GM23338 (cell line): ENCODE results near the gene TAB3.

Source experiments
- CREB1 ChIP-seq: fragments of 250-450 bp; sonication (Bioruptor Pico); IDR thresholded peaks from 2 replicates; pipeline ENCODE4 v1.5.0; 2020; ENCODE audit warnings: low read depth, mild to moderate bottlenecking, moderate library complexity
- CTCF ChIP-seq, 2 experiments: fragments of 200-600 bp in 1 of 2; sonication (generic) in 1 of 2; conservative IDR thresholded peaks; 2 replicates each; pipeline versions ENCODE4 v1.5.1 to v1.6.1; 2016 to 2017; ENCODE audit warnings: antibody characterized with exemption in 2 of 2, low read depth in 2 of 2, mild to moderate bottlenecking in 2 of 2, moderate library complexity in 1 of 2
- ETS1 ChIP-seq: IDR thresholded peaks from 2 replicates; pipeline ENCODE4 v1.6.1; 2016; ENCODE audit warnings: antibody characterized with exemption
- EZH2 ChIP-seq: fragments of 200-600 bp; sonication (generic); IDR thresholded peaks from one replicate; pipeline ENCODE4 v1.8.0; 2017; ENCODE audit warnings: antibody characterized with exemption, mild to moderate bottlenecking, low read depth; ENCODE audit not compliant: unreplicated experiment
- EZH2phosphoT487 ChIP-seq: fragments of 200-600 bp; sonication (generic); IDR thresholded peaks from one replicate; pipeline ENCODE4 v1.8.1; 2018; ENCODE audit warnings: antibody characterized with exemption; ENCODE audit not compliant: unreplicated experiment
- JUNB ChIP-seq: IDR thresholded peaks from one replicate; pipeline ENCODE4 v1.6.1; 2016; ENCODE audit warnings: antibody characterized with exemption; ENCODE audit not compliant: unreplicated experiment
- NANOG ChIP-seq: IDR thresholded peaks from 2 replicates; pipeline ENCODE4 v1.6.1; 2016; ENCODE audit warnings: antibody characterized with exemption, borderline replicate concordance
- POLR2AphosphoS5 ChIP-seq: IDR thresholded peaks from 2 replicates; pipeline ENCODE4 v1.6.1; 2016; ENCODE audit warnings: antibody characterized with exemption, low read depth
- REST ChIP-seq: IDR thresholded peaks from one replicate; pipeline ENCODE4 v1.6.1; 2018; ENCODE audit warnings: antibody characterized with exemption; ENCODE audit not compliant: unreplicated experiment
- ZNF114 ChIP-seq: fragments of 250-450 bp; sonication (Bioruptor Pico); IDR thresholded peaks from 2 replicates; pipeline ENCODE4 v1.5.0; 2020; ENCODE audit warnings: mild to moderate bottlenecking, moderate library complexity
- ZNF331 ChIP-seq: fragments of 250-450 bp; sonication (Bioruptor Pico); IDR thresholded peaks from 2 replicates; pipeline ENCODE4 v1.5.0; 2020; ENCODE audit warnings: low read depth, mild to moderate bottlenecking, moderate library complexity
- ZNF462 ChIP-seq: fragments of 250-450 bp; sonication (Bioruptor Pico); IDR thresholded peaks from 2 replicates; pipeline ENCODE4 v1.5.0; 2020; ENCODE audit warnings: mild to moderate bottlenecking, moderate library complexity

- TF ChIP-seq CREB1 (CRISPR knock-in tag), result no peak
- no peak for TF ChIP-seq NANOG
- TF ChIP-seq CTCF (conservative IDR thresholded peaks at IDR 0.05; ENCODE audit: low read depth in 2 of 2), result no peak; a peak in 2 of 4 replicates
- TF ChIP-seq EZH2phosphoT487, result no peak
- no peak for TF ChIP-seq REST
- no peak for TF ChIP-seq ZNF331 (CRISPR knock-in tag)
- no peak for TF ChIP-seq EZH2
- no peak for TF ChIP-seq JUNB
- no peak for TF ChIP-seq POLR2AphosphoS5
- no peak for TF ChIP-seq ZNF114 (CRISPR knock-in tag)
- no peak for TF ChIP-seq ETS1
- no peak for TF ChIP-seq ZNF462 (CRISPR knock-in tag)
These were observed 67.9 kb downstream of the TAB3 start for GRCh38 chrX:30821116-30821515.
